ENCODE results near the gene ECI1. TPM values are rescaled to one million over a fixed set of nuclear protein-coding genes. Genes with fewer than 3 reads are reported as not detected.

The ECI1 gene
- total and polyA plus RNA-seq, 5 donors from 2014 or later: 23.4 to 62.8 (median 53.5) TPM

DNA sequence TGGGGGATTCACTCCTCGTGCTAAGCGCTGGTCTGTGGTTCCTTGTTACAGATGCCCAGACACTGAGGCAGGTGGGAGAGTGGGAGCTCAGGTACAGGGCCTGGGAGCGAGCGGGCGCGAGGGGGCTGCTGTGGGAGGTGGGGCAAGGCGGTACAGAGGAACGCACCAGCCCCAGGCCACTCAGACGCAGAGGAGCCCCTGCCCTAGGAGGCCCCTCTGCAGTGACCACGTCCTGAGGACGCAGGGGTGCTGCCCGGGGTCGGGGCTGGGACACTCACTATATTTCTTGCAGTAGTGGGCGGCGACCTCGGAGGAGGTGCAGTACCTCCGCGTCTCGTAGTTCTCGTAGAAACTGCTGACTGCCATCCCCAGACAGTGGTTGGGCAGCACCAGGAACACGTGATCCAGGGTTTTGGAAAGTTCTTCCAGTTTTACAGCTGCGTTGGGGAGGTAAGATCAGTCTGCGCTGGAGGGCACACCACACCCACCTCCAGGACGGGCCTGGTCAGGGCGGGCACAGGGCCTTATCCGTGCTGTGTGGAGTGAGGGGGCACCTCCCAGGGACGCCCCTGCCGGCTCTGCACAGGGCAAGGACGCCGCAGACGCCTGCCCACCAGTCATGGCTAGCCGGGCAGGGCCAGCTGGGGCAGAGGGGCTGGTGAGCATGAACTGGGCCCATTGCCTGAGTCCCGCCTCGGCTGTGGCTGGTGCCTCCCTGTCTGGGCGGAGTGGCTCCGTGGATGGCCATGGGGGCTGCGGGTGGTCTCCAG, 32.8 kb upstream of the ECI1 start:
- no peak overlapping the region for H3K4me3 Mint-ChIP-seq
- H3K36me3 Mint-ChIP-seq: peaks cover 3% of the 10 kb centered on the region
- ATAC-seq (ENCODE audit: low read depth in 2 of 2): no peak

DNA sequence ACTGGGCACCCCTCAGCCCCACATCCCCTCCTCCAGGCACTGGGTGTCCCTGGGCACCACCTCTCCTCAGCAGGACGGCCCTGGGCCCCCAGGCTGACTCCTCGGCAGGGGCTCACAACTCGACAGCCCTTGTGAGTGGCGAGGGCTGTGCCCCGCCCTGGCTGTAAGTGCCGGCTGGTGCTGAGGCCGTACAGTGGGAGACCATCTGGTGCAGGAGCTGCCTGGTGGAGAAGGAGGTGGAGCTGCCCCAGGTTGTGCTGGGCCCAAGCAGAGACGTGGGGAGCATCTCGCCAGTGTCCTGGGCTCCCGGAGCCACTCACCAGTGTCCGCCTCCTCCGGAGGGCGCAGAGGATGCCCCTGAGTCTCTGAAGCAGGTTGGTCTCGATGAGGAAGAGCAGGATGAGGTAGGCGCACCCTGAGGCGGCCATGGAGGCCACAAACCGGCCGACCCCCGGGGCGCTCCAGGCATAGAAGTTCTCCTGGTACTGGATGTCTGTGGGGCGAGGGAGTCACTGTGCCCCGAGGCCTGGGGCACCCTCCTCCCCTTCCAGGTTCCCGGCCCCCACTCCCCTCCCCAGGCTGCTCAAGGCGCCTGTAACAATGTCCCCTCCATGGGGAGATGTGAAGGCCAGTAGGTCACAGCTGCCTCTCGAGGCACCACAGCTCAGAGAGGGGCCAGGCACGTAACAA, 31.6 kb upstream of the ECI1 start:
- Histone ChIP-seq H3K4me1 (ENCODE audit: control insufficient read depth, insufficient read depth, low read length, poor library complexity, severe bottlenecking) (no peaks in the 10 kb centered on the region), H3K9me3 (ENCODE audit: control insufficient read depth in 2 of 2, low read length in 2 of 2) (no peaks in the 10 kb centered on the region), H3K36me3 (ENCODE audit: control insufficient read depth, insufficient read depth, low read length) (no peaks in the 10 kb centered on the region), H3K27me3 (ENCODE audit: control insufficient read depth, insufficient read depth, low read length) (no peaks in the 10 kb centered on the region), H3K4me3 (ENCODE audit: low read depth, low read length) (no peak overlapping the region), H3K27ac (ENCODE audit: insufficient read depth, low read length, poor library complexity, severe bottlenecking) (no peak overlapping the region)
- no peak overlapping the region for H3K27ac Mint-ChIP-seq
- H3K4me3 Mint-ChIP-seq: no peak overlapping the region
- no peaks in the 10 kb centered on the region for H3K27me3 Mint-ChIP-seq
- H3K9me3 Mint-ChIP-seq: no peaks in the 10 kb centered on the region
- H3K4me1 Mint-ChIP-seq: no peaks in the 10 kb centered on the region
- no peak for ATAC-seq (ENCODE audit: low read depth in 2 of 2)
- DNase-seq: no peak
- H3K36me3 Mint-ChIP-seq: peaks cover 3% of the 10 kb centered on the region

More for the DNA sequence above, 32.8 kb upstream of the ECI1 start:
- H3K27me3 Mint-ChIP-seq: no peaks in the 10 kb centered on the region
- Histone ChIP-seq H3K9me3 (ENCODE audit: control insufficient read depth in 2 of 2, low read length in 2 of 2) (no peaks in the 10 kb centered on the region), H3K36me3 (ENCODE audit: control insufficient read depth, insufficient read depth, low read length) (no peaks in the 10 kb centered on the region), H3K27ac (ENCODE audit: insufficient read depth, low read length, poor library complexity, severe bottlenecking) (no peak overlapping the region), H3K4me1 (ENCODE audit: control insufficient read depth, insufficient read depth, low read length, poor library complexity, severe bottlenecking) (no peaks in the 10 kb centered on the region), H3K27me3 (ENCODE audit: control insufficient read depth, insufficient read depth, low read length) (no peaks in the 10 kb centered on the region), H3K4me3 (ENCODE audit: low read depth, low read length) (no peak overlapping the region)
- no peak for DNase-seq
- no peaks in the 10 kb centered on the region for H3K9me3 Mint-ChIP-seq
- H3K27ac Mint-ChIP-seq: no peak overlapping the region
- no peaks in the 10 kb centered on the region for H3K4me1 Mint-ChIP-seq

DNA sequence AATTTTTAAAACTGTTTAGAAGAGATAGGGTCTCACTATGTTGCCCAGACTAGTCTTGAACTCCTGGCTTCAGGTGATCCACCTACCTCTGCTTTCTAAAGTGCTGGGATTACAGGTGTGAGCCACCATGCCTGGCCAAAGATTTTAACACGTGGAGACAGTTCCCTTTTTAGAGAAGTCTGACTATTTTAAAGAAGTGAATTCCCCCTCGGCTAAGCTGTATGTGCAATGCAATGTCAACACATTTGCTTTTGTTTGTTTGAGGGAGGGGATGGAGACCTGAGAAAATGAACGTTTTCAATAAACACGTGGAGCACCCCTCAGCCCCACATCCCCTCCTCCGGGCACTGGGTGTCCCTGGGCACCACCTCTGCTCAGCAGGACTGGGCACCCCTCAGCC, 30.9 kb upstream of the ECI1 start:
- Mint-ChIP-seq H3K27me3 (no peaks in the 10 kb centered on the region), H3K4me1 (no peaks in the 10 kb centered on the region), H3K27ac (no peak overlapping the region), H3K9me3 (no peaks in the 10 kb centered on the region), H3K4me3 (no peak overlapping the region), H3K36me3 (peaks cover 3% of the 10 kb centered on the region)
- H3K4me1 ChIP-seq (ENCODE audit: control insufficient read depth, insufficient read depth, low read length, poor library complexity, severe bottlenecking): no peaks in the 10 kb centered on the region
- no peak overlapping the region for H3K27ac ChIP-seq (ENCODE audit: insufficient read depth, low read length, poor library complexity, severe bottlenecking)
- H3K27me3 ChIP-seq (ENCODE audit: control insufficient read depth, insufficient read depth, low read length): no peaks in the 10 kb centered on the region
- H3K9me3 ChIP-seq (ENCODE audit: control insufficient read depth in 2 of 2, low read length in 2 of 2): no peaks in the 10 kb centered on the region
- ATAC-seq (ENCODE audit: low read depth in 2 of 2) (no peak), DNase-seq (no peak)
- H3K36me3 ChIP-seq (ENCODE audit: control insufficient read depth, insufficient read depth, low read length): no peaks in the 10 kb centered on the region
- H3K4me3 ChIP-seq (ENCODE audit: low read depth, low read length): no peak overlapping the region

DNA sequence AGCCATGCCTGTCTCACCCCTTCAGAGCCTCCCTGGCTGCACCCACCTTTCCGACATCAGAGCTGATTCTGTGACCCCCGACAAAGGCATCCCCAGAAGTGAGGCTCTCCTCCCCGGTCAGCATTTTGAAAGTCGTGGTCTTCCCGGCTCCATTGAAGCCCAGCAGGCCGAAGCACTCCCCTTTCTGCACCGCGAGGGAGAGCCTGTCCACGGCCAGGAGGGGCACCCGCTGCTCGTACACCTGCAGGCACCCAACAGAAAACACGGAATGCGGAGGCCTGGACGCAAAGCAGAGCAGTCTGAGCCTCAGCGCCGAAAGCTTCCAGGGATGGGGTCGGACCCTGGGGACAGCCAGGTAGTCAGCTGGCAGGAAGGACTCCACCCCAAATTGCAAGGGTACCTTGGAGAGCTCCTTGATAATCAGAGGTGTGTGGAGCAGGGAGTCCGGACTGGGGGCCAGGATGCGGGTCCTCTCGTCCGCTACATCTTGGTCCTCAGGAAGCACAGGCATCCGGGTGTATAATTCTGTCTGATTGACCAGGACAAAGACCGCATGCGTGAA, 29.7 kb upstream of the ECI1 start:
- no peak overlapping the region for H3K4me3 Mint-ChIP-seq
- no peaks in the 10 kb centered on the region for H3K4me1 Mint-ChIP-seq
- H3K9me3 ChIP-seq (ENCODE audit: control insufficient read depth in 2 of 2, low read length in 2 of 2): no peaks in the 10 kb centered on the region
- no peaks in the 10 kb centered on the region for H3K27me3 Mint-ChIP-seq
- no peak overlapping the region for H3K27ac ChIP-seq (ENCODE audit: insufficient read depth, low read length, poor library complexity, severe bottlenecking)
- ATAC-seq (ENCODE audit: low read depth in 2 of 2): no peak
- no peak overlapping the region for H3K4me3 ChIP-seq (ENCODE audit: low read depth, low read length)
- no peaks in the 10 kb centered on the region for H3K9me3 Mint-ChIP-seq
- H3K36me3 ChIP-seq (ENCODE audit: control insufficient read depth, insufficient read depth, low read length): no peaks in the 10 kb centered on the region
- DNase-seq: no peak
- H3K4me1 ChIP-seq (ENCODE audit: control insufficient read depth, insufficient read depth, low read length, poor library complexity, severe bottlenecking): no peaks in the 10 kb centered on the region
- H3K36me3 Mint-ChIP-seq: peaks cover 3% of the 10 kb centered on the region
- no peak overlapping the region for H3K27ac Mint-ChIP-seq
- no peaks in the 10 kb centered on the region for H3K27me3 ChIP-seq (ENCODE audit: control insufficient read depth, insufficient read depth, low read length)

DNA sequence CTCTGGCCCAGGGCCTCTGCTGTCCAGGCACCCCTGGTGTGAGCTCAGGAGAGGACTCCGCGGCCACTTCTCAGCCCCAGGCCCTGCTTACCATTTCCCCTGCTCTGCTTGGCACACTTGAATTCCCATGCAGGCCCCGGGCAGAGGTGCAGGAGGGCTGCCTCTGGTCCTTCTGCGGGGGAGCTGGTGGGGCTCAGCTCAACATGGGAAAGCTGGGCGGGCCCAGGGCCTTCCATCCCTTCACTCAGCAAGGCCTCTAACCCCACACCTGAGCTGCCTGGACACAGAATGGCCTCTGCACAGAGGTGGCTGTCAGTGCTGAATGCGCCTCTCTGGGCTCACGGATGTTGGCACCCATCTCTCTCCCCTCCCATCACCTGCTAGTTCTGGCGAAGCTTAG, 29.1 kb upstream of the ECI1 start:
- H3K9me3 Mint-ChIP-seq: no peaks in the 10 kb centered on the region
- no peak overlapping the region for H3K4me3 Mint-ChIP-seq
- Histone ChIP-seq H3K27me3 (ENCODE audit: control insufficient read depth, insufficient read depth, low read length) (no peaks in the 10 kb centered on the region), H3K36me3 (ENCODE audit: control insufficient read depth, insufficient read depth, low read length) (no peaks in the 10 kb centered on the region), H3K4me3 (ENCODE audit: low read depth, low read length) (no peak overlapping the region), H3K27ac (ENCODE audit: insufficient read depth, low read length, poor library complexity, severe bottlenecking) (no peak overlapping the region), H3K4me1 (ENCODE audit: control insufficient read depth, insufficient read depth, low read length, poor library complexity, severe bottlenecking) (no peaks in the 10 kb centered on the region), H3K9me3 (ENCODE audit: control insufficient read depth in 2 of 2, low read length in 2 of 2) (no peaks in the 10 kb centered on the region)
- H3K27ac Mint-ChIP-seq: no peak overlapping the region
- ATAC-seq (ENCODE audit: low read depth in 2 of 2) (no peak), DNase-seq (no peak)
- no peaks in the 10 kb centered on the region for H3K27me3 Mint-ChIP-seq
- peaks cover 3% of the 10 kb centered on the region for H3K36me3 Mint-ChIP-seq
- H3K4me1 Mint-ChIP-seq: no peaks in the 10 kb centered on the region

GRCh38 chr16:2278956-2279800, 27.8 kb upstream of the ECI1 start:
- H3K36me3 Mint-ChIP-seq: peaks cover 3% of the 10 kb centered on the region
- H3K9me3 Mint-ChIP-seq: no peaks in the 10 kb centered on the region
- Histone ChIP-seq H3K27ac (ENCODE audit: insufficient read depth, low read length, poor library complexity, severe bottlenecking) (no peak overlapping the region), H3K4me3 (ENCODE audit: low read depth, low read length) (no peak overlapping the region), H3K27me3 (ENCODE audit: control insufficient read depth, insufficient read depth, low read length) (no peaks in the 10 kb centered on the region), H3K4me1 (ENCODE audit: control insufficient read depth, insufficient read depth, low read length, poor library complexity, severe bottlenecking) (no peaks in the 10 kb centered on the region), H3K9me3 (ENCODE audit: control insufficient read depth in 2 of 2, low read length in 2 of 2) (no peaks in the 10 kb centered on the region), H3K36me3 (ENCODE audit: control insufficient read depth, insufficient read depth, low read length) (no peaks in the 10 kb centered on the region)
- no peak for ATAC-seq (ENCODE audit: low read depth in 2 of 2)
- H3K27ac Mint-ChIP-seq: no peak overlapping the region
- no peak overlapping the region for H3K4me3 Mint-ChIP-seq
- no peak for DNase-seq
- no peaks in the 10 kb centered on the region for H3K4me1 Mint-ChIP-seq
- H3K27me3 Mint-ChIP-seq: no peaks in the 10 kb centered on the region

DNA sequence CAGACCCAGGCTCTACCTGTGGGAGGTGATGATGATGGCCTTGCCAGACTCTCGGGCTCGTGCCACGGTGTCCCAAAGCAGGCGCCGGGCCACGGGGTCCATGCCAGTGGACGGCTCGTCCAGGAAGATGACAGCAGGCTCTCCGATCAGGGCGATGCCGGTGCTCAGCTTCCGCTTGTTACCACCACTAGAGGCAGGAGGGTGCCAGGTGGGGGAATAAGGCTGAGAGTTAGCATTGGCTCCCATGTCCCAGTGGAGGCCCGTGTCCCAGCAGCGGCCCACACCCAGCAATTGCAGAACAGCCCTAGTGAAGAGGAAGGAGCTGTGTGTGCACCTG, 26.9 kb upstream of the ECI1 start:
- DNase-seq (no peak), ATAC-seq (ENCODE audit: low read depth in 2 of 2) (no peak)
- Mint-ChIP-seq H3K4me3 (peak overlapping the region in 1 of 4 donors; percentile 32), H3K27ac (no peak overlapping the region), H3K27me3 (no peaks in the 10 kb centered on the region), H3K9me3 (no peaks in the 10 kb centered on the region), H3K4me1 (no peaks in the 10 kb centered on the region), H3K36me3 (no peaks in the 10 kb centered on the region)
- Histone ChIP-seq H3K27me3 (ENCODE audit: control insufficient read depth, insufficient read depth, low read length) (no peaks in the 10 kb centered on the region), H3K4me3 (ENCODE audit: low read depth, low read length) (no peak overlapping the region), H3K27ac (ENCODE audit: insufficient read depth, low read length, poor library complexity, severe bottlenecking) (no peak overlapping the region), H3K4me1 (ENCODE audit: control insufficient read depth, insufficient read depth, low read length, poor library complexity, severe bottlenecking) (no peaks in the 10 kb centered on the region), H3K36me3 (ENCODE audit: control insufficient read depth, insufficient read depth, low read length) (no peaks in the 10 kb centered on the region), H3K9me3 (ENCODE audit: control insufficient read depth in 2 of 2, low read length in 2 of 2) (no peaks in the 10 kb centered on the region)

All from CD4-positive, CD25-positive, alpha-beta regulatory T cell (primary cell).